Measurements from ENCODE around the gene MEIOC. TPM values are rescaled to one million over a fixed set of nuclear protein-coding genes. Genes with fewer than 3 reads are reported as not detected.

MEIOC gene
- total and polyA plus RNA-seq, 9 of the 15 experiments (the other 6 are each of a cell fraction or from before 2014, with no cell fraction given) = 0.04 to 0.23 (median 0.06) TPM; not detected in 5

DNA sequence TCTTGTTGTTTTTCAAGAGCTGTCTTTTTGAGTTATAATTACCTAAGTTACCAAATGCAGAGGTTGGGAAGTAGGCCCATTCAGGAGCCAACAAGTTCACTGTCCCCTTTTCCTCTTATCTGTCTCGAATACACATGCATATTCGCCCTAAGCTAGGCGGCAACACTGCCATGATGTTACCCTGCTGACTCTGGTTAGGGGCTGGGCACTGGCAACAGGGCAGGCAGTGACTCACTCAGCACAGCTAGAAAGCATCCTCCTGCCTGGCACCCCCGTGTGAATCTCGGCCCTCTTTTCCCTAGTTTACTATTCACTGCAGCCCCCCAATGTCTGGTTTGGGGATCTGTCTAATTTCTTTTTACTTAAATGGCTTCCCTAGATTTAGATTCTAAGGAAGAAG is 66.0 kb downstream of the MEIOC start (continued):
- TF ChIP-seq GTF2E2 (tag; IDR thresholded peaks at IDR 0.05) (no peak), NR2F6 (CRISPR knock-in tag; IDR thresholded peaks at IDR 0.05) (no peak), GABPB2 (CRISPR knock-in tag; conservative IDR thresholded peaks at IDR 0.05) (no peak), SAFB (IDR thresholded peaks at IDR 0.05; ENCODE audit: borderline replicate concordance, low read depth, low read length) (no peak), ZNF444 (CRISPR knock-in tag; IDR thresholded peaks at IDR 0.05) (no peak), POLR3A (IDR thresholded peaks at IDR 0.05; ENCODE audit: borderline replicate concordance, extremely low read depth, insufficient read depth, insufficient read length) (no peak), PHB2 (IDR thresholded peaks at IDR 0.05; ENCODE audit: low read depth) (no peak)
- TF ChIP-seq, protein P1, sequence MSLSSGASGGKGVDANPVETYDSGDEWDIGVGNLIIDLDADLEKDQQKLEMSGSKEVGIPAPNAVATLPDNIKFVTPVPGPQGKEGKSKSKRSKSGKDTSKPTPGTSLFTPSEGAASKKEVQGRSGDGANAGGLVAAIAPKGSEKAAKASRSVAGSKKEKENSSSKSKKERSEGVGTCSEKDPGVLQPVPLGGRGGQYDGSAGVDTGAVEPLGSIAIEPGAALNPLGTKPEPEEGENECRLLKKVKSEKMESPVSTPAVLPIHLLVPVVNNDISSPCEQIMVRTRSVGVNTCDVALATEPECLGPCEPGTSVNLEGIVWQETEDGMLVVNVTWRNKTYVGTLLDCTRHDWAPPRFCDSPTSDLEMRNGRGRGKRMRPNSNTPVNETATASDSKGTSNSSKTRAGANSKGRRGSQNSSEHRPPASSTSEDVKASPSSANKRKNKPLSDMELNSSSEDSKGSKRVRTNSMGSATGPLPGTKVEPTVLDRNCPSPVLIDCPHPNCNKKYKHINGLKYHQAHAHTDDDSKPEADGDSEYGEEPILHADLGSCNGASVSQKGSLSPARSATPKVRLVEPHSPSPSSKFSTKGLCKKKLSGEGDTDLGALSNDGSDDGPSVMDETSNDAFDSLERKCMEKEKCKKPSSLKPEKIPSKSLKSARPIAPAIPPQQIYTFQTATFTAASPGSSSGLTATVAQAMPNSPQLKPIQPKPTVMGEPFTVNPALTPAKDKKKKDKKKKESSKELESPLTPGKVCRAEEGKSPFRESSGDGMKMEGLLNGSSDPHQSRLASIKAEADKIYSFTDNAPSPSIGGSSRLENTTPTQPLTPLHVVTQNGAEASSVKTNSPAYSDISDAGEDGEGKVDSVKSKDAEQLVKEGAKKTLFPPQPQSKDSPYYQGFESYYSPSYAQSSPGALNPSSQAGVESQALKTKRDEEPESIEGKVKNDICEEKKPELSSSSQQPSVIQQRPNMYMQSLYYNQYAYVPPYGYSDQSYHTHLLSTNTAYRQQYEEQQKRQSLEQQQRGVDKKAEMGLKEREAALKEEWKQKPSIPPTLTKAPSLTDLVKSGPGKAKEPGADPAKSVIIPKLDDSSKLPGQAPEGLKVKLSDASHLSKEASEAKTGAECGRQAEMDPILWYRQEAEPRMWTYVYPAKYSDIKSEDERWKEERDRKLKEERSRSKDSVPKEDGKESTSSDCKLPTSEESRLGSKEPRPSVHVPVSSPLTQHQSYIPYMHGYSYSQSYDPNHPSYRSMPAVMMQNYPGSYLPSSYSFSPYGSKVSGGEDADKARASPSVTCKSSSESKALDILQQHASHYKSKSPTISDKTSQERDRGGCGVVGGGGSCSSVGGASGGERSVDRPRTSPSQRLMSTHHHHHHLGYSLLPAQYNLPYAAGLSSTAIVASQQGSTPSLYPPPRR (CRISPR knock-in tag; IDR thresholded peaks at IDR 0.05; ENCODE audit: borderline replicate concordance) = no peak
- TF ChIP-seq, protein P2, sequence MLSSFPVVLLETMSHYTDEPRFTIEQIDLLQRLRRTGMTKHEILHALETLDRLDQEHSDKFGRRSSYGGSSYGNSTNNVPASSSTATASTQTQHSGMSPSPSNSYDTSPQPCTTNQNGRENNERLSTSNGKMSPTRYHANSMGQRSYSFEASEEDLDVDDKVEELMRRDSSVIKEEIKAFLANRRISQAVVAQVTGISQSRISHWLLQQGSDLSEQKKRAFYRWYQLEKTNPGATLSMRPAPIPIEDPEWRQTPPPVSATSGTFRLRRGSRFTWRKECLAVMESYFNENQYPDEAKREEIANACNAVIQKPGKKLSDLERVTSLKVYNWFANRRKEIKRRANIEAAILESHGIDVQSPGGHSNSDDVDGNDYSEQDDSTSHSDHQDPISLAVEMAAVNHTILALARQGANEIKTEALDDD (IDR thresholded peaks at IDR 0.05) = no peak
- TF ChIP-seq, protein P3, sequence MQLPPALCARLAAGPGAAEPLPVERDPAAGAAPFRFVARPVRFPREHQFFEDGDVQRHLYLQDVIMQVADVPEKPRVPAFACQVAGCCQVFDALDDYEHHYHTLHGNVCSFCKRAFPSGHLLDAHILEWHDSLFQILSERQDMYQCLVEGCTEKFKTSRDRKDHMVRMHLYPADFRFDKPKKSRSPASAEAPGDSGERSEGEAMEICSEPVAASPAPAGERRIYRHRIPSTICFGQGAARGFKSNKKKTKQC (CRISPR knock-in tag; IDR thresholded peaks at IDR 0.05) = no peak
- TF ChIP-seq, protein P4, sequence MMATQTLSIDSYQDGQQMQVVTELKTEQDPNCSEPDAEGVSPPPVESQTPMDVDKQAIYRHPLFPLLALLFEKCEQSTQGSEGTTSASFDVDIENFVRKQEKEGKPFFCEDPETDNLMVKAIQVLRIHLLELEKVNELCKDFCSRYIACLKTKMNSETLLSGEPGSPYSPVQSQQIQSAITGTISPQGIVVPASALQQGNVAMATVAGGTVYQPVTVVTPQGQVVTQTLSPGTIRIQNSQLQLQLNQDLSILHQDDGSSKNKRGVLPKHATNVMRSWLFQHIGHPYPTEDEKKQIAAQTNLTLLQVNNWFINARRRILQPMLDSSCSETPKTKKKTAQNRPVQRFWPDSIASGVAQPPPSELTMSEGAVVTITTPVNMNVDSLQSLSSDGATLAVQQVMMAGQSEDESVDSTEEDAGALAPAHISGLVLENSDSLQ (IDR thresholded peaks at IDR 0.05) = no peak

Small RNA genes lying within 50 kb of the gene (small RNA-seq; reads per million reads assigned to genes)
- gene RN7SL819P (not detected), gene SMCO4P1 (not detected)

Other genes starting within 250 kb of the MEIOC start
Only the 7 nearest of the 8 such genes appear.
- 11.6 and 12.5 TPM in 2 replicates for gene GPATCH8, start 153.1 kb upstream of the MEIOC start, total RNA-seq (2014; rRNA removed)
- gene GPATCH8, start 153.1 kb upstream of the MEIOC start, total RNA-seq (2014; rRNA removed; fragmentation: Illumina TruSeq; extraction: Trizol) = 12.7 and 16.6 TPM in 2 replicates
- 12.9 and 14.1 TPM in 2 replicates for gene GPATCH8, start 153.1 kb upstream of the MEIOC start, total RNA-seq (2015; rRNA removed; fragmentation: Illumina TruSeq; extraction: Trizol)
- gene GPATCH8, start 153.1 kb upstream of the MEIOC start, total RNA-seq (2021) = 25.6 and 29.6 TPM in 2 replicates
- gene GPATCH8, start 153.1 kb upstream of the MEIOC start, polyA plus RNA-seq (2011; rRNA removed) = 10.6 and 17.3 TPM in 2 replicates
- 22.2 and 24.8 TPM in 2 replicates for gene GPATCH8, start 153.1 kb upstream of the MEIOC start, polyA plus RNA-seq (2014; fragmentation: Illumina TruSeq; extraction: Trizol)
- gene GPATCH8, start 153.1 kb upstream of the MEIOC start, polyA plus RNA-seq (2014; fragmentation: Nextera tagmentation; extraction: Ambion mirVana) = 10 to 100 TPM; 12.0 to 13.2 TPM
- 14.5 and 15.6 TPM in 2 replicates for gene GPATCH8, start 153.1 kb upstream of the MEIOC start, polyA plus RNA-seq (2014; rRNA removed)
- 1.1 and 1.2 TPM in 2 replicates for gene FZD2, start 99.0 kb upstream of the MEIOC start, total RNA-seq (2014; rRNA removed)
- 0.10 and 0.11 TPM in 2 replicates for gene FZD2, start 99.0 kb upstream of the MEIOC start, total RNA-seq (2014; rRNA removed; fragmentation: Illumina TruSeq; extraction: Trizol)
- 0.68 and 1.1 TPM in 2 replicates for gene FZD2, start 99.0 kb upstream of the MEIOC start, total RNA-seq (2015; rRNA removed; fragmentation: Illumina TruSeq; extraction: Trizol)
- 3.5 and 3.7 TPM in 2 replicates for gene FZD2, start 99.0 kb upstream of the MEIOC start, total RNA-seq (2021)
- 1.8 and 3.1 TPM in 2 replicates for gene FZD2, start 99.0 kb upstream of the MEIOC start, polyA plus RNA-seq (2011; rRNA removed)
- 0.31 and 1.5 TPM in 2 replicates for gene FZD2, start 99.0 kb upstream of the MEIOC start, polyA plus RNA-seq (2014; fragmentation: Illumina TruSeq; extraction: Trizol)
- under 1 TPM in 1 of 2 experiments, not detected in 1; 0.03 TPM for gene FZD2, start 99.0 kb upstream of the MEIOC start, polyA plus RNA-seq (2014; fragmentation: Nextera tagmentation; extraction: Ambion mirVana)
- 2.1 and 4.5 TPM in 2 replicates for gene FZD2, start 99.0 kb upstream of the MEIOC start, polyA plus RNA-seq (2014; rRNA removed)
- gene CCDC43, start 33.3 kb downstream of the MEIOC start, total RNA-seq (2014; rRNA removed) = 25.0 and 29.2 TPM in 2 replicates
- gene CCDC43, start 33.3 kb downstream of the MEIOC start, total RNA-seq (2014; rRNA removed; fragmentation: Illumina TruSeq; extraction: Trizol) = 40.7 and 46.9 TPM in 2 replicates
- 39.2 and 42.3 TPM in 2 replicates for gene CCDC43, start 33.3 kb downstream of the MEIOC start, total RNA-seq (2015; rRNA removed; fragmentation: Illumina TruSeq; extraction: Trizol)
- gene CCDC43, start 33.3 kb downstream of the MEIOC start, total RNA-seq (2021) = 22.9 and 23.6 TPM in 2 replicates
- gene CCDC43, start 33.3 kb downstream of the MEIOC start, polyA plus RNA-seq (2011; rRNA removed) = 11.8 and 16.8 TPM in 2 replicates
- 29.1 and 35.1 TPM in 2 replicates for gene CCDC43, start 33.3 kb downstream of the MEIOC start, polyA plus RNA-seq (2014; fragmentation: Illumina TruSeq; extraction: Trizol)
- gene CCDC43, start 33.3 kb downstream of the MEIOC start, polyA plus RNA-seq (2014; fragmentation: Nextera tagmentation; extraction: Ambion mirVana) = 10 to 100 TPM; 11.7 to 13.7 TPM
- 21.8 and 25.9 TPM in 2 replicates for gene CCDC43, start 33.3 kb downstream of the MEIOC start, polyA plus RNA-seq (2014; rRNA removed)
- 13.0 and 13.7 TPM in 2 replicates for gene DBF4B, start 52.2 kb downstream of the MEIOC start, total RNA-seq (2014; rRNA removed)
- 12.3 and 12.5 TPM in 2 replicates for gene DBF4B, start 52.2 kb downstream of the MEIOC start, total RNA-seq (2014; rRNA removed; fragmentation: Illumina TruSeq; extraction: Trizol)
- gene DBF4B, start 52.2 kb downstream of the MEIOC start, total RNA-seq (2015; rRNA removed; fragmentation: Illumina TruSeq; extraction: Trizol) = 11.8 and 14.6 TPM in 2 replicates
- gene DBF4B, start 52.2 kb downstream of the MEIOC start, total RNA-seq (2021) = 24.0 and 26.9 TPM in 2 replicates
- gene DBF4B, start 52.2 kb downstream of the MEIOC start, polyA plus RNA-seq (2011; rRNA removed) = 21.8 and 26.8 TPM in 2 replicates
- gene DBF4B, start 52.2 kb downstream of the MEIOC start, polyA plus RNA-seq (2014; fragmentation: Illumina TruSeq; extraction: Trizol) = 26.6 and 27.4 TPM in 2 replicates
- gene DBF4B, start 52.2 kb downstream of the MEIOC start, polyA plus RNA-seq (2014; fragmentation: Nextera tagmentation; extraction: Ambion mirVana) = 1 to 10 TPM; 2.5 to 2.9 TPM
- gene DBF4B, start 52.2 kb downstream of the MEIOC start, polyA plus RNA-seq (2014; rRNA removed) = 20.4 and 21.7 TPM in 2 replicates
- gene ADAM11, start 102.5 kb downstream of the MEIOC start, total RNA-seq (2014; rRNA removed) = 0.14 and 0.41 TPM in 2 replicates
- not detected in 2 replicates for gene ADAM11, start 102.5 kb downstream of the MEIOC start, total RNA-seq (2014; rRNA removed; fragmentation: Illumina TruSeq; extraction: Trizol)
- 0.04 TPM in 2 replicates for gene ADAM11, start 102.5 kb downstream of the MEIOC start, total RNA-seq (2015; rRNA removed; fragmentation: Illumina TruSeq; extraction: Trizol)
- gene ADAM11, start 102.5 kb downstream of the MEIOC start, total RNA-seq (2021) = 0.18 and 0.31 TPM in 2 replicates
- 0.15 and 0.23 TPM in 2 replicates for gene ADAM11, start 102.5 kb downstream of the MEIOC start, polyA plus RNA-seq (2011; rRNA removed)
- 0.08 and 0.10 TPM in 2 replicates for gene ADAM11, start 102.5 kb downstream of the MEIOC start, polyA plus RNA-seq (2014; fragmentation: Illumina TruSeq; extraction: Trizol)
- under 1 TPM in 1 of 2 experiments, not detected in 1; 0.01 TPM for gene ADAM11, start 102.5 kb downstream of the MEIOC start, polyA plus RNA-seq (2014; fragmentation: Nextera tagmentation; extraction: Ambion mirVana)
- gene ADAM11, start 102.5 kb downstream of the MEIOC start, polyA plus RNA-seq (2014; rRNA removed) = 0.17 and 0.84 TPM in 2 replicates
- gene GJC1, start 173.8 kb downstream of the MEIOC start, total RNA-seq (2014; rRNA removed) = 0.05 and 0.61 TPM in 2 replicates
- gene GJC1, start 173.8 kb downstream of the MEIOC start, total RNA-seq (2014; rRNA removed; fragmentation: Illumina TruSeq; extraction: Trizol) = 0.15 and 0.19 TPM in 2 replicates
- 0.04 TPM in 2 replicates for gene GJC1, start 173.8 kb downstream of the MEIOC start, total RNA-seq (2015; rRNA removed; fragmentation: Illumina TruSeq; extraction: Trizol)
- 0.33 and 0.58 TPM in 2 replicates for gene GJC1, start 173.8 kb downstream of the MEIOC start, total RNA-seq (2021)
- gene GJC1, start 173.8 kb downstream of the MEIOC start, polyA plus RNA-seq (2011; rRNA removed) = 0.66 and 1.4 TPM in 2 replicates
- gene GJC1, start 173.8 kb downstream of the MEIOC start, polyA plus RNA-seq (2014; fragmentation: Illumina TruSeq; extraction: Trizol) = 0.18 and 0.28 TPM in 2 replicates
- gene GJC1, start 173.8 kb downstream of the MEIOC start, polyA plus RNA-seq (2014; fragmentation: Nextera tagmentation; extraction: Ambion mirVana) = under 1 TPM in 1 of 2 experiments, not detected in 1; 0.17 TPM
- gene GJC1, start 173.8 kb downstream of the MEIOC start, polyA plus RNA-seq (2014; rRNA removed) = 0.04 and 0.20 TPM in 2 replicates
- not detected in 2 replicates for gene HIGD1B, start 191.4 kb downstream of the MEIOC start, total RNA-seq (2014; rRNA removed)
- not detected in 2 replicates for gene HIGD1B, start 191.4 kb downstream of the MEIOC start, total RNA-seq (2014; rRNA removed; fragmentation: Illumina TruSeq; extraction: Trizol)
- gene HIGD1B, start 191.4 kb downstream of the MEIOC start, total RNA-seq (2015; rRNA removed; fragmentation: Illumina TruSeq; extraction: Trizol) = not detected in 2 replicates
- gene HIGD1B, start 191.4 kb downstream of the MEIOC start, total RNA-seq (2021) = not detected in 2 replicates
- not detected in 2 replicates for gene HIGD1B, start 191.4 kb downstream of the MEIOC start, polyA plus RNA-seq (2011; rRNA removed)
- gene HIGD1B, start 191.4 kb downstream of the MEIOC start, polyA plus RNA-seq (2014; fragmentation: Illumina TruSeq; extraction: Trizol) = not detected in 2 replicates
- not detected for gene HIGD1B, start 191.4 kb downstream of the MEIOC start, polyA plus RNA-seq (2014; fragmentation: Nextera tagmentation; extraction: Ambion mirVana)
- gene HIGD1B, start 191.4 kb downstream of the MEIOC start, polyA plus RNA-seq (2014; rRNA removed) = not detected in 2 replicates

Data from K562 (cell line).